Bronchial epithelial cell (primary cell): ENCODE data around the gene GPER1. TPM values are rescaled to one million over a fixed set of nuclear protein-coding genes. Genes with fewer than 3 reads are reported as not detected.

ENCODE experiments used
- total RNA-seq: library from RNA; depleted of rRNA; stranded (reverse); fragments of >200 nt; gene quantifications from 2 replicates; pipeline ENCODE4 v1.2.1, GENCODE V29; 2014

GPER1 gene
- total RNA-seq, 1 donor from 2014 or later: under 0.01 TPM

Other genes with a start within 250 kb of the GPER1 start
- 44.5 and 52.1 TPM in 2 replicates for gene GET4, start 211.6 kb upstream of the GPER1 start, total RNA-seq
- gene ADAP1, start 133.4 kb upstream of the GPER1 start, total RNA-seq: 26.9 and 45.3 TPM in 2 replicates
- 12.9 and 17.5 TPM in 2 replicates for gene COX19, start 112.6 kb upstream of the GPER1 start, total RNA-seq
- 0.51 TPM in 1 of 2 replicates, not detected in the other for gene CYP2W1, start 104.9 kb upstream of the GPER1 start, total RNA-seq
- gene GPR146, start 43.6 kb upstream of the GPER1 start, total RNA-seq: 1.0 and 1.3 TPM in 2 replicates
- gene ZFAND2A, start 72.1 kb downstream of the GPER1 start, total RNA-seq: 53.4 and 63.1 TPM in 2 replicates
- not detected in 2 replicates for gene UNCX, start 144.8 kb downstream of the GPER1 start, total RNA-seq